NB4 (cell line): ENCODE results near the gene TRPM4.

Experiments used
- DNase-seq: peaks from one replicate; pipeline ENCODE4 v3.0.0; 2010; ENCODE audit warnings: low read depth
- H3K4me3 ChIP-seq: one replicate; pipeline ENCODE4 v1.5.1; 2011; ENCODE audit warnings: mild to moderate bottlenecking, low read depth, low read length, moderate library complexity
- MYC ChIP-seq: IDR thresholded peaks from 2 replicates; pipeline ENCODE4 v1.6.1; 2011; ENCODE audit warnings: low read depth, low read length
- POLR2A ChIP-seq: IDR thresholded peaks from 2 replicates; pipeline ENCODE4 v1.6.1; 2011; ENCODE audit warnings: mild to moderate bottlenecking; ENCODE audit not compliant: insufficient read length; ENCODE audit errors: extremely low read depth
- TF ChIP-seq, protein P1 (sequence below): IDR thresholded peaks from 2 replicates; pipeline ENCODE4 v1.6.1; 2011; ENCODE audit warnings: low read depth, low read length
- TF ChIP-seq, protein P2 (sequence below): IDR thresholded peaks from one replicate; pipeline ENCODE4 v1.5.1; 2012; ENCODE audit warnings: low read depth, low read length

TRPM4 gene

DNA sequence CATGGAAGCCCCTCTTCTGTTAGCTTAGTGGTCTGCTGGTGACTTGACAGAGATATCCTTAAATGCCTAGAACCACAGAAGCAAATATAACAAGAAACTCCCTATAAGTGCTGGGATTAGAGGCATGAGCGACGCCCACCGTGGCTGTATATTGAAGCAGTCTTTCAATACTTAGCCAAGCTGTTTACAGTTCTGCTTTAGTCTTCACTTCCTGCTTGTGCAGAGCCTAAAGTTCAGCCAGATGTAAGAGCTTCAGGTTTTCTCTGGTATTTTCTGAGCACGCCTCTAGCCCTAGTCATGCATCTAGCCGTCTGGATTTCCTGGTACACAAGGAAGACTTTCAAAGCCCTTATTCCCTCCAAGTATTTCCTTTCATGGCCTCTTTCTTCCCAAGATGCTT, 28.5 kb downstream of the TRPM4 start:
- H3K4me3 ChIP-seq: no peak overlapping the region
- TF ChIP-seq POLR2A: no peak
- TF ChIP-seq, protein P1, sequence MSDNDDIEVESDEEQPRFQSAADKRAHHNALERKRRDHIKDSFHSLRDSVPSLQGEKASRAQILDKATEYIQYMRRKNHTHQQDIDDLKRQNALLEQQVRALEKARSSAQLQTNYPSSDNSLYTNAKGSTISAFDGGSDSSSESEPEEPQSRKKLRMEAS: no peak
- TF ChIP-seq MYC: no peak
- TF ChIP-seq, protein P2, sequence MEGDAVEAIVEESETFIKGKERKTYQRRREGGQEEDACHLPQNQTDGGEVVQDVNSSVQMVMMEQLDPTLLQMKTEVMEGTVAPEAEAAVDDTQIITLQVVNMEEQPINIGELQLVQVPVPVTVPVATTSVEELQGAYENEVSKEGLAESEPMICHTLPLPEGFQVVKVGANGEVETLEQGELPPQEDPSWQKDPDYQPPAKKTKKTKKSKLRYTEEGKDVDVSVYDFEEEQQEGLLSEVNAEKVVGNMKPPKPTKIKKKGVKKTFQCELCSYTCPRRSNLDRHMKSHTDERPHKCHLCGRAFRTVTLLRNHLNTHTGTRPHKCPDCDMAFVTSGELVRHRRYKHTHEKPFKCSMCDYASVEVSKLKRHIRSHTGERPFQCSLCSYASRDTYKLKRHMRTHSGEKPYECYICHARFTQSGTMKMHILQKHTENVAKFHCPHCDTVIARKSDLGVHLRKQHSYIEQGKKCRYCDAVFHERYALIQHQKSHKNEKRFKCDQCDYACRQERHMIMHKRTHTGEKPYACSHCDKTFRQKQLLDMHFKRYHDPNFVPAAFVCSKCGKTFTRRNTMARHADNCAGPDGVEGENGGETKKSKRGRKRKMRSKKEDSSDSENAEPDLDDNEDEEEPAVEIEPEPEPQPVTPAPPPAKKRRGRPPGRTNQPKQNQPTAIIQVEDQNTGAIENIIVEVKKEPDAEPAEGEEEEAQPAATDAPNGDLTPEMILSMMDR: no peak
- no peak for DNase-seq

DNA sequence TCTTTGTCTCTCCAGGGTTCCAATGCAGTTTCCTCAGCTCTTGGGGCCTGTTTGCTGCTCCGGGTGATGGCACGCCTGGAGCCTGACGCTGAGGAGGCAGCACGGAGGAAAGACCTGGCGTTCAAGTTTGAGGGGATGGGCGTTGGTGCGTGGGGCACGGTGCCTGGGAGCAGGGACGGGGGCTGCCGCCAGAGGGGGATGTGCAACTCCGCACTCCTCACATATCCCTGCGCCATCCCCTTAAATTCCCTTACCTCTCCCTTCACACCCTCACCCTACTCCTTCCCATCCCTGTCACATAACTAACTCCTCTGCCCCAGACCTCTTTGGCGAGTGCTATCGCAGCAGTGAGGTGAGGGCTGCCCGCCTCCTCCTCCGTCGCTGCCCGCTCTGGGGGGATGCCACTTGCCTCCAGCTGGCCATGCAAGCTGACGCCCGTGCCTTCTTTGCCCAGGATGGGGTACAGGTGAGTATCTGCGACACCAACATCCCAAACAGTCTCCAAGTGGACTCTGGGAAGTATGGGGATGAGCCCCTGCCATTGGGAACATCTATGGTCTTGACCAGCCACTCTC, 31.1 kb downstream of the TRPM4 start:
- no peak for DNase-seq
- no peak overlapping the region for H3K4me3 ChIP-seq
- TF ChIP-seq, protein P2: no peak
- TF ChIP-seq, protein P1: no peak
- no peak for TF ChIP-seq MYC

DNA sequence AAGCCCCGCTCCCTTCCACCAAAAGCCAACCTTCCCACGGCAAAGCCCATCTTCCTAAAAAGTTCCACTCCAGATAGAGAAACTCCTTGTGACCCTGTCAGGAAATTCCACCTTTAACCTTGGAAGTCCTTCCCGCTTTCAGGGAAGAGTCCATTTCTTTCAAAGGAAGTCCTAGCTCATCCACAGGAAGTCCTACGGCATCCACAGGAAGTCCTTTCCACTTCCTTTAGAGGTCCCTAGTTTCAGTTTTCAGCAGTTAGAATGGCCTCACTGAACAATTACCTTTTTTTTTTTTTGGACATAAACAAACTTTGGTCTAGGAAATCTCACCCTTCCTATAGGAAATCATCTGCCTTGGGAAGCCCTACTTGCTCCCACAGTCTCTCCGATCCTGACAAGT, 31.7 kb downstream of the TRPM4 start:
- DNase-seq: no peak
- TF ChIP-seq, protein P1: no peak
- no peak for TF ChIP-seq POLR2A
- TF ChIP-seq, protein P2: no peak
- TF ChIP-seq MYC: no peak
- H3K4me3 ChIP-seq: no peak overlapping the region

DNA sequence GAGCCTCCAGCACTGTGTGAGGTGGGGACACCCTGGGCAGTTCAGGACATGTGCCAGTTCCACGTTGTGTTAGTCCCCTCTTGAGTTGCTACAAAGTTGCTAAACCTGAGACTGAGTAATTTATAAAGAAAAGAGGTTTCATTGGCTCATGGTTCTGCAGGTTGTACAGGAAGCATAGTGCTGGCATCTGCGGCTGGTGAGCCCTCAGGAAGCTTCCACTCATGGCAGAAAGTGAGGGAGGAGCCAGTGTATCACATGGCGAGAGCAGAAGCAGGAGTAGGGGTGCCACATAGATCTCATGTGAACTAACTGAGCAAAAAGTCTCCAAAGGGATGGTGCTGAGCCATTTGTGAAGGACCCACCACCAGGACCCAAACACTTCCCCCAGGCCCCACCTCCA, 33.2 kb downstream of the TRPM4 start:
- no peak for DNase-seq
- H3K4me3 ChIP-seq: no peak overlapping the region
- TF ChIP-seq, protein P2: no peak
- TF ChIP-seq MYC (no peak), POLR2A (no peak)
- TF ChIP-seq, protein P1: no peak

DNA sequence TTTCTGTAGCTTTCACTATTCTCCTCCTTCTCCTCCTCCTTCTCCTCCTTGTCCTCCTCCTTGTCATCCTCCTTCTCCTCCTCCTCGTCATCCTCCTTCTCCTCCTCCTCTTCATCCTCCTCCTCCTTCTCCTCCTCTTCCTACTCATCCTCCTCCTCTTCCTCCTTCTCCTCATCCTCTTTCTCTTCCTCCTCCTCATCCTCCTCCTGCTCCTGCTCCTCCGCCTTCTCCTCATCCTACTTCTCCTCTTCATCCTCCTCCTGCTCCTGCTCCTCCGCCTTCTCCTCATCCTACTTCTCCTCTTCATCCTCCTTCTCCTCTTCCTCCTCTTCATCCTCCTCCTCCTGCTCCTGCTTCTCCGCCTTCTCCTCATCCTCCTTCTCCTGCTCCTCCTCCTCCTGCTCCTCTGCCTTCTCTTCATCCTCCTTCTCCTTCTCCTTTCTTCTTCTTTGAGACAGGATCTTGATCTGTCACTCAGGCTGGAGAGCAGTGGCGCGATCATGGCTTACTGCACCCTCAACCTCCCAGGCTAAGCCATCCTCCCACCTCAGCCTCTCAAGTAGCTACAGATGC, 36.3 kb downstream of the TRPM4 start:
- DNase-seq: no peak
- TF ChIP-seq POLR2A (no peak), MYC (no peak)
- TF ChIP-seq, protein P2: no peak
- TF ChIP-seq, protein P1: no peak
- H3K4me3 ChIP-seq: no peak overlapping the region

DNA sequence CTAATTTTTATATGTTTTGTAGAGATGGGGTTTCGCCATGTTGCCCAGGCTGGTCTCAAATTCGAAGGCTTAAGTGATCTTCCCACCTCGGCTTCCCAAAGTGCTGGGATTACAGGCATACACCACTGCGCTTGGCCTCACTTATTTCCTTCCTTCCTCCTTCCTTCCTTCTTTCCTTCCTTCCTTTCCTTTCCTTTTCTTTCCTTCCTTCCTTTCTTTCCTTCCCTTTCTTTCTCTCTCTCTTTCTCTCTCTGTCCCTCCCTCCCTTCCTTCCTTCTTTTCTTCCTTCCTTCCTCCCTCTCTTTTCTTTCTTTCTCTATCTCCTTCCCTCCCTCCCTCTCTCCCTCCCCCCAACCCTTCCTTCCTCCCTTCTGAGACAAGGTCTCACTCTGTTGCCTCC, 36.8 kb downstream of the TRPM4 start:
- TF ChIP-seq MYC (no peak), POLR2A (no peak)
- TF ChIP-seq, protein P2: no peak
- TF ChIP-seq, protein P1: no peak
- no peak overlapping the region for H3K4me3 ChIP-seq
- DNase-seq: no peak
